Natural killer cell treated with Interleukin-12 subunit alpha and Interleukin-12 subunit beta and Interleukin-15 and Interleukin-18, amount 100 ng/mL, for 72 hours (primary cell): ENCODE results near the gene TMA7. TPM values are rescaled to one million over a fixed set of nuclear protein-coding genes. Genes with fewer than 3 reads are reported as not detected.
"Not testable (repeated sequence)": the region's sequence is repeated elsewhere in the genome, so short reads cannot be mapped to it uniquely, and the experiment has no call there.

Source experiments
- ATAC-seq, 2 donors: fragments of 150-1000 bp; cut with Tn5 transposase in 1 of 2; sonication (Bioruptor Pico), chemical (Tn5 transposase) in 1 of 2; 2 replicates each; pipeline ENCODE4 v1.10.0; 2021
- DNase-seq: peaks from one replicate; pipeline ENCODE4 v3.0.0; 2022; ENCODE audit warnings: low spot score
- H3K27ac Mint-ChIP-seq, 2 donors: 1 replicate in 1 of 2; 2 replicates in 1 of 2; pipeline ENCODE4 v1.8.0; 2022; ENCODE audit warnings: mixed read lengths in 2 of 2, mild to moderate bottlenecking in 1 of 2, moderate library complexity in 1 of 2
- H3K27me3 Mint-ChIP-seq, 2 donors: 1 replicate in 1 of 2; 2 replicates in 1 of 2; pipeline ENCODE4 v1.8.0; 2022; ENCODE audit warnings: mixed read lengths in 2 of 2
- H3K36me3 Mint-ChIP-seq: one replicate; pipeline ENCODE4 v1.8.0; 2022; ENCODE audit warnings: mixed read lengths
- H3K4me1 Mint-ChIP-seq, 2 donors: 1 replicate in 1 of 2; 2 replicates in 1 of 2; pipeline ENCODE4 v1.8.0; 2022; ENCODE audit warnings: low read depth in 2 of 2, mixed read lengths in 2 of 2, mild to moderate bottlenecking in 1 of 2
- H3K4me3 Mint-ChIP-seq: one replicate; pipeline ENCODE4 v1.8.0; 2022; ENCODE audit warnings: mixed read lengths
- H3K9me3 Mint-ChIP-seq: 2 replicates; pipeline ENCODE4 v1.8.0; 2022; ENCODE audit warnings: mixed read lengths
- total RNA-seq, 2 donors: library from RNA; stranded (reverse); gene quantifications; one replicate each; pipeline ENCODE4 v1.2.3, GENCODE V29; 2022

TMA7 gene
- total RNA-seq, 2 donors from 2014 or later: 202 to 217 TPM

DNA sequence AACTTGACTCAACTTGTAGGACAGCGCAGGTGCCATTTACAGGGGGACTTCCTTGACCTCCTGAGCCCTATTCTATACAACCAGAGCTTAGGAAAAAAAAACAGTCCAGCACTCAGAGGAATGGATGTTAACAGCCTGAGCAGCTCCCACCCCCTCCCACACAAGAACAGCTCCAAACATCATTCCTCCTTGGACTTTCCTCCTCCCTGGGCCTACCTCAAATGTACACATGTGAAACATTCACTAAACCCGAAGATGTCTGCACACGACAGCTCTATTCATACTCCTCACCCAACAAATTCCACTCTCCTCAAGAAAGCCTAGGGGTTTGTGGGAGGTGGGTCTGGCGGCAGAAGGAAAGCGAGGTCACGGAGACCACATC lies 6.0 kb downstream of the TMA7 start:
- Mint-ChIP-seq H3K27me3 (no peaks in the 10 kb centered on the region), H3K27ac (peak overlapping the region; percentile 93 to 94), H3K9me3 (no peaks in the 10 kb centered on the region), H3K4me1 (peaks cover 32 to 34% of the 10 kb centered on the region in 2 donors), H3K36me3 (no peaks in the 10 kb centered on the region), H3K4me3 (peak overlapping the region; percentile 99)
- no peak for DNase-seq
- ATAC-seq: no peak

DNA sequence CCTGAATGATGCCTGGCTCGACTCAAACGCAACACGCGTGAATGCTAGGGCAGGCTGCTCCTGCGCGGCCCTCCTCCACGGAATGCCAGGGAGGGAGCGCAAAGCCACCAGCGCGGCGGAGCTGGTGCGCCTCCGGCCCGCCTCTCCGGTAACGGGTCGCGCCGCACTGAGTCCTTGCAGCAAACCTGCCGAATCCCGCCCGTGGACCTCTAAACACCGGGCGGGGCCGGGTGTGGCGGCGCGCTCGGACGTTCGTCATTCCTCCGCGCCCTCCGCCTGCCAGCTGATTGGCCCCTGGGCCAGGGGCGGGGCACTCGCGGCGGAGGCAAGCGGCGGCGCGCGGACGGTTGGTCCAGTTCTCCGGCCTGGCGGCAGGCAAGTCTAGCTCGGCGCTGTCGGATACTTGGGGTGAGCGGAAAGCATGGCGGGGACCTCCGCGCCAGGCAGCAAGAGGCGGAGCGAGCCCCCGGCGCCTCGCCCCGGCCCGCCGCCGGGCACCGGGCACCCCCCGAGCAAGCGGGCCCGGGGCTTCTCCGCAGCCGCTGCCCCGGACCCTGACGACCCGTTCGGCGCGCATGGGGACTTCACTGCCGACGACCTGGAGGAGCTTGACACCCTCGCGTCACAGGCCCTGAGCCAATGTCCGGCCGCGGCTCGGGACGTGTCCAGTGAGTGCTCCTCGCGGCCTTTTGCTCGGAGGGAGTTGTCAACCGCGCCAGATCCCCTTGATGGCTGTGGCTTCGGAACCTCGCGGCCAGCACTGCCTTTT lies 6.6 kb downstream of the TMA7 start, which contains the start of gene ATRIP:
ATRIP (plus strand) TSS at position 313 of the 769 bp plus-strand sequence; CDS start at position 422, 109 bp downstream.
- DNase-seq (peak; percentile 92), ATAC-seq (peak; percentile 98)
- Mint-ChIP-seq H3K27me3 (no peaks in the 10 kb centered on the region), H3K36me3 (peaks cover 4% of the 10 kb centered on the region), H3K9me3 (no peaks in the 10 kb centered on the region), H3K4me3 (peak within 1 kb of the TSS; percentile 99), H3K4me1 (peaks cover 29 to 30% of the 10 kb centered on the region in 2 donors), H3K27ac (peak within 1 kb of the TSS; percentile 93 to 94)

DNA sequence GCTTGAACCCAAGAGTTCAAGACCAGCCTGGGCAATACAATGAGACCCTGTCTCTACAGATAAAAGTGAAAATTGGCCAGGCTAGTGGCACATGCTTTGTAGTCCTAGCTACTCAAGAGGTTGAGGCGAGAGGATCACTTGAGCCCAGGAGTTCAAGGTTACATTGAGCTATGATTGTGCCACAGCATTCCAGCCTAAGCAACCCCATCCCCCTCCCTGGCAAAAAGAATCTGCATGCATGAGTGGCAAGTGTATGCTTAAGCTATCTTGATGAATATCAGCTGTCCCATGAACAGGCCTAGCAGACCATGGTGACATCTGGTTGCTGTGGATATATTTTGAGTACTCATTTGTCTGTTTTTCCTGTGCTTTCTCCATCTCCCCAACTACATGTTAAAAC lies 11.2 kb downstream of the TMA7 start:
- H3K27me3 Mint-ChIP-seq: no peaks in the 10 kb centered on the region
- H3K36me3 Mint-ChIP-seq: peaks cover 12% of the 10 kb centered on the region
- H3K27ac Mint-ChIP-seq: no peak overlapping the region
- no peak overlapping the region for H3K4me3 Mint-ChIP-seq
- ATAC-seq (no peak), DNase-seq (no peak)
- H3K9me3 Mint-ChIP-seq: no peaks in the 10 kb centered on the region
- peaks cover 17% of the 10 kb centered on the region in 2 donors for H3K4me1 Mint-ChIP-seq

DNA sequence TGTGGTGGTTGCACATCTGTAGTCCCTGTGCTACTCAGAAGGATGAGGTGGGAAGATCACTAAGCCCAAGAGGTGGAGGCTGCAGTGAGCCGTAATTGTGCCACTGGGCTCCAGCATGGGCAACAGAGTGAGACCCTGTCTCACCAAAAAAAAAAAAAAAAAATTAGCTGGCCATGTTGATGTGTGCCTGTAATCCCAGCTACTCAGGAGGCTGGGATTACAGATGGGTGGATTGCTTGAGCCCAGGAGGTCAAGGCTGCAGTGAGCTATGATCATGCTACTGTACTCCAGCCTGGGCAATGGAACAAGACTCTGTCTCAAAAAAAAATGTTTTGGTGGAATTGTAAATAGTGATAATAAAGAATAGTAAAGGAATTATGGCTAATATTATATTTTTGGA lies 16.4 kb downstream of the TMA7 start:
- Mint-ChIP-seq H3K9me3 (no peaks in the 10 kb centered on the region), H3K4me1 (no peaks in the 10 kb centered on the region), H3K27me3 (no peaks in the 10 kb centered on the region), H3K36me3 (peaks cover 10% of the 10 kb centered on the region), H3K27ac (no peak overlapping the region), H3K4me3 (no peak overlapping the region)
- DNase-seq (no peak), ATAC-seq (no peak)

DNA sequence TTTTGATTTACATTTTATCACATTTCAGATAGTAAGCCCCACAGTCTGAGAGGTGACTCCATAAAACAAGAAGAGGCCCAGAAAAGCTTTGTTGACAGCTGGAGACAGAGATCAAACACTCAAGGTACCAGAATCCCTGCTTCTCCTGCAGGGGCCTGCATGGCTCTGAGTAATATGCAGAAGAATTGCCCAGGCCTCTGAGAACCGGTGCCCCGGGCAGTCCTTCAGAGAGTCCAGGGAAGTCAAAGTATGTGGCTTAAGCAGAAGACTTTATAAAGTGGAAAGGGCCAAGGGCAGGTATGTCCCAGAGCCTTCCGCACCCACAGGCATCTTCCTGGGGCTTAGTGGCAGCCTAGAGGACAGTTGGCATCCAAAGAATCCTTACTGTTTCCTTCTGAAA lies 19.3 kb downstream of the TMA7 start:
- no peak for ATAC-seq

DNA sequence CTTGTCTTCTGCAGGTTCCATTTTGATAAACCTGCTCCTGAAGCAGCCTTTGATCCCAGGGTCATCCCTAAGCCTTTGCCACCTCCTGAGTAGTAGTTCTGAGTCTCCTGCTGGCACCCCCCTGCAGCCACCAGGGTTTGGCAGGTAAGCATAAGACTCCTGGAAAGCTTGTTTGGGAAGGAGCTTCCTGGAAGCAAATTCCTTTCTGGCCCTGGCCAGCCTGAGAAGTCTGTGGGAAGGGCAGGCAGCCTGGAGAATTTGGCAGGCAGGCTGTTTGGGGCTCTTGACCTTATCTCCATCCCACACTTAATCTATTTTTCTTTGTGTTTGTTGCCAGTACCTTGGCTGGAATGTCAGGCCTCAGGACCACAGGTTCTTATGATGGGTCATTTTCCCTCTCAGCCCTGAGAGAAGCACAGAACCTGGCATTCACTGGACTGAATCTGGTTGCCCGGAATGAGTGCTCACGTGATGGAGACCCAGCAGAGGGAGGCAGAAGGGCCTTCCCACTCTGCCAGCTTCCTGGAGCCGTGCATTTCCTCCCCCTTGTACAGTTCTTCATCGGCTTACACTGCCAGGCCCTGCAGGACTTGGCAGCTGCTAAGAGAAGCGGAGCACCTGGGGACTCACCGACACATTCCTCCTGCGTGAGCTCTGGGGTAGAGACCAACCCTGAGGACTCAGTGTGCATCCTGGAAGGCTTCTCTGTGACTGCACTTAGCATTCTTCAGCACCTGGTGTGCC lies 19.9 kb downstream of the TMA7 start:
- H3K4me3 Mint-ChIP-seq: no peak overlapping the region
- H3K27me3 Mint-ChIP-seq: no peaks in the 10 kb centered on the region
- ATAC-seq: no peak
- no peak for DNase-seq
- no peaks in the 10 kb centered on the region for H3K4me1 Mint-ChIP-seq
- no peaks in the 10 kb centered on the region for H3K9me3 Mint-ChIP-seq
- H3K27ac Mint-ChIP-seq: no peak overlapping the region
- H3K36me3 Mint-ChIP-seq: no peaks in the 10 kb centered on the region

More for the DNA sequence above, 19.3 kb downstream of the TMA7 start:
- Mint-ChIP-seq H3K4me3 (no peak overlapping the region), H3K4me1 (no peaks in the 10 kb centered on the region), H3K27ac (no peak overlapping the region), H3K36me3 (no peaks in the 10 kb centered on the region), H3K9me3 (no peaks in the 10 kb centered on the region), H3K27me3 (no peaks in the 10 kb centered on the region)
- no peak for DNase-seq

DNA sequence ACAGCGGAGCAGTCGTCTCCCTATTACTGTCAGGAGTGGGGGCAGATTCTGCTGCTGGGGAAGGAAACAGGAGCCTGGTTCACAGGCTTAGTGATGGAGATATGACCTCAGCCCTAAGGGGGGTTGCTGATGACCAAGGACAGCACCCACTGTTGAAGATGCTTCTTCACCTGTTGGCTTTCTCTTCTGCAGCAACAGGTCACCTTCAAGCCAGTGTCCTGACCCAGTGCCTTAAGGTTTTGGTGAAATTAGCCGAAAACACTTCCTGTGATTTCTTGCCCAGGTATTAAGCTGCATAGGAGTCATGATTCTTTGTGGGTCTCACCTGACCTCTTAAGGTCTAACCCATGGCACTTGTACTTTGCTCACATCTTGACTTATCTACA lies 20.5 kb downstream of the TMA7 start:
- H3K4me1 Mint-ChIP-seq: peaks cover under 1 to 2% of the 10 kb centered on the region in 2 donors
- no peaks in the 10 kb centered on the region for H3K36me3 Mint-ChIP-seq
- H3K27ac Mint-ChIP-seq: no peak overlapping the region
- DNase-seq (no peak), ATAC-seq (no peak)
- H3K27me3 Mint-ChIP-seq: no peaks in the 10 kb centered on the region
- H3K9me3 Mint-ChIP-seq: no peaks in the 10 kb centered on the region
- H3K4me3 Mint-ChIP-seq: no peak overlapping the region

DNA sequence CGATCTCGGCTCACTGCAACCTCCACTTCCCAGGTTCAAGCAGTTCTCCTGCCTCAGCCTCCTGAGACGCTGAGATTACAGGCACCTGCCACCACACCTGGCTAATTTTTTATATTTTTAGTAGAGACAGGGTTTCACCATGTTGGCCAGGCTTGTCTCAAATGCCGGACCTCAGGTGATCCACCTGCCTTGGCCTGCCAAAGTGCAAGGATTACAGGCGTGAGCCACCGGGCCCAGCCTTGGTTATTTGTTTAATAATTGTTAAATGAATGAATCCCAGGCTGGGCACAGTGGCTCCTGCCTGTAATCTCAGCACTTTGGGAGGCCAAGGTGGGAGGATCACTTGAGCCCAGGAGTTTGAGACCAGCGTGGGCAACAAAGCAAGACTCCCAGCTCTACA lies 21.7 kb downstream of the TMA7 start:
- H3K27me3 Mint-ChIP-seq, H3K36me3 Mint-ChIP-seq, H3K4me1 Mint-ChIP-seq, ATAC-seq, H3K9me3 Mint-ChIP-seq, H3K27ac Mint-ChIP-seq, DNase-seq, H3K4me3 Mint-ChIP-seq: not testable (repeated sequence)

DNA sequence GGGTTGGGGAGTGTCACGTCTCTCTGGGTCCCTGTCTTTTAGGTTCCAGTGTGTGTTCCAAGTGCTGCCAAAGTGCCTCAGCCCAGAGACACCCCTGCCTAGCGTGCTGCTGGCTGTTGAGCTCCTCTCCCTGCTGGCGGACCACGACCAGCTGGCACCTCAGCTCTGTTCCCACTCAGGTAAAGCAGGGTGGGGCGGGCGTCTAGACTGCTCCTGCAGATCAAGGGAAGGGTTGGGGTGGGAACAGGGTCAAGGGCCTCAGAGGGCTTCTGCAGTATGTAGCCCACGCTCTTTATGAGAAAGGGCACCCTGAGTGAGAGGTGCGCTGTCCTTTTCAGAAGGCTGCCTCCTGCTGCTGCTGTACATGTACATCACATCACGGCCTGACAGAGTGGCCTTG lies 23.6 kb downstream of the TMA7 start:
- H3K36me3 Mint-ChIP-seq: no peaks in the 10 kb centered on the region
- H3K4me3 Mint-ChIP-seq: no peak overlapping the region
- no peaks in the 10 kb centered on the region for H3K27me3 Mint-ChIP-seq
- H3K9me3 Mint-ChIP-seq: no peaks in the 10 kb centered on the region
- ATAC-seq (no peak), DNase-seq (no peak)
- H3K27ac Mint-ChIP-seq: no peak overlapping the region
- peaks cover 23 to 25% of the 10 kb centered on the region in 2 donors for H3K4me1 Mint-ChIP-seq

DNA sequence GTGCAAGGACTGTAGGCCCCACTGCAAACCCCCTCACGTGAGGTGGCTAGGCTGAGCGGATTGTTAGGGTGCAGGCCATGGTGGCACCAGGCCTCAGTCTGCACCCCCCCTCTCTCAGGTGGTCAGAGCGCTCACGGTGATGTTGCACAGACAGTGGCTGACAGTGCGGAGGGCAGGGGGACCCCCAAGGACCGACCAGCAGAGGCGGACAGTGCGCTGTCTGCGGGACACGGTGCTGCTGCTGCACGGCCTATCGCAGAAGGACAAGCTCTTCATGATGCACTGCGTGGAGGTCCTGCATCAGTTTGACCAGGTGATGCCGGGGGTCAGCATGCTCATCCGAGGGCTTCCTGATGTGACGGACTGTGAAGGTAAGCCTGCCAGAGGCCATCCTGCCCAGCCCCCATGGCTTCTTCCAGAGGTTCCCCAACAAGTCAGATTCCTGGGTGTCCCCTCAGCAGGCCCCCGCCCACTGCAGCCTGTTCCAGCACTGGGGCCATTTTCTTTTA lies 24.7 kb downstream of the TMA7 start:
- DNase-seq (no peak), ATAC-seq (no peak)

DNA sequence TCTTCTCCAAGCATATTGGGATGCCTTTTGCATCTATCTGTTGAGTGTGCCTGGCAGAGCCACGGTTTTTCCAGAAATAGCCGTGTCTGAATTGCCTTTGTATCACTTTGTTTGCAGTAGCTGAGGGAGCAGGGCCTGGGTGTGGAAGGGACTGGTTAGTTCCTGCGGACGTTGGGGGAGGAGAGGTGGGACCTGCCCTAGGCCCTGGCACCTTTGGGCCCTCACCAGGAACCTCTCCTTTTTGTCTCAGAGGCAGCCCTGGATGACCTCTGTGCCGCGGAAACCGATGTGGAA lies 25.1 kb downstream of the TMA7 start:
- no peak for DNase-seq
- Mint-ChIP-seq H3K4me1 (peaks cover 38% of the 10 kb centered on the region in 2 donors), H3K36me3 (no peaks in the 10 kb centered on the region), H3K4me3 (peak overlapping the region; percentile 92), H3K27ac (peak overlapping the region; percentile 96 to 100), H3K9me3 (no peaks in the 10 kb centered on the region), H3K27me3 (no peaks in the 10 kb centered on the region)
- no peak for ATAC-seq

More for the DNA sequence above, 24.7 kb downstream of the TMA7 start:
- Mint-ChIP-seq H3K27me3 (no peaks in the 10 kb centered on the region), H3K4me3 (peak overlapping the region; percentile 92), H3K27ac (peak overlapping the region; percentile 96 to 100), H3K36me3 (no peaks in the 10 kb centered on the region), H3K9me3 (no peaks in the 10 kb centered on the region), H3K4me1 (peaks cover 34% of the 10 kb centered on the region in 2 donors)

DNA sequence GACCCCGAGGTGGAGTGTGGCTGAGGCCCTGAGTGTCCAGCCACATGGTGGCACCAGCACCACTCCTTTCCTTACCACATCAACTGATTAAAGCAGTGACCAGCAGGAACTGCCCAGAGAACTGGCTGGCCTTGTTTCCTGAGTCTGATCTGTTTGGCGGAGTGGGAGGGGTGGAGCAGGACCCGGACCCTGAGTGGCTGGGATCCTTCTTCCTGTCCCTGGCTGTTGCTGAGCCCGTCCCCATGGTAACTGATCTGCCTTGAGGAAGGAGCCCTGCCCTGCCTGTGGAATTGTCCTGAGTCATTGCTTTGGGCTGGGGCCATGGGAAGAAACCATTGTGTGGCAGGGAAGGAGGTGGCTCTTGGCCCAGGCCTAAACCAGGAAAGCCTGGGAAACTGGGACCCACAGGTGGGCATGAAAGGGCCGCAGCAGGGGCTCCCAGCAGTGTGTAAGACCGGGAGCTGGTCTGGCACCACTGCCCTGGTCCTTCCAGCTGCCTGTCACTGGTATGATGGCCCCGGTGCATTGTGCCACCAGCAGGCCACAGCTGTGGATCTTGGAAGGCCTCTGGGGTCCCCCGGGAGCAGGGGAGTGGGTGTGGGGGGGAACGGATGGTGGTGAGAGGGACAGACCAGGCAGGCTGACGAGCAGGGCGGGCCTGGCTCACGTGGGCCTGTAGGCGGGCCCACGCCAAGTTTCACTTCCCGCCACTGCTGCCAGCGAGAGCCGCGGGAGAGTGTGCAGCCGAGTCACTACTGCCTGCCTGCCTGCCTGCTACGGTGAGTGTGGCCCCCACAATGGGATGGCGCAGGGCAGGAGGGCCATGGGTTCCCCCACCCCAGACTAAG lies 25.7 kb downstream of the TMA7 start:
- Mint-ChIP-seq H3K27ac (peak overlapping the region; percentile 96 to 100), H3K4me3 (peak overlapping the region; percentile 92), H3K9me3 (no peaks in the 10 kb centered on the region), H3K27me3 (no peaks in the 10 kb centered on the region), H3K36me3 (no peaks in the 10 kb centered on the region), H3K4me1 (peaks cover 39 to 41% of the 10 kb centered on the region in 2 donors)
- ATAC-seq (peak; percentile 95 to 96), DNase-seq (peak; percentile 87)

DNA sequence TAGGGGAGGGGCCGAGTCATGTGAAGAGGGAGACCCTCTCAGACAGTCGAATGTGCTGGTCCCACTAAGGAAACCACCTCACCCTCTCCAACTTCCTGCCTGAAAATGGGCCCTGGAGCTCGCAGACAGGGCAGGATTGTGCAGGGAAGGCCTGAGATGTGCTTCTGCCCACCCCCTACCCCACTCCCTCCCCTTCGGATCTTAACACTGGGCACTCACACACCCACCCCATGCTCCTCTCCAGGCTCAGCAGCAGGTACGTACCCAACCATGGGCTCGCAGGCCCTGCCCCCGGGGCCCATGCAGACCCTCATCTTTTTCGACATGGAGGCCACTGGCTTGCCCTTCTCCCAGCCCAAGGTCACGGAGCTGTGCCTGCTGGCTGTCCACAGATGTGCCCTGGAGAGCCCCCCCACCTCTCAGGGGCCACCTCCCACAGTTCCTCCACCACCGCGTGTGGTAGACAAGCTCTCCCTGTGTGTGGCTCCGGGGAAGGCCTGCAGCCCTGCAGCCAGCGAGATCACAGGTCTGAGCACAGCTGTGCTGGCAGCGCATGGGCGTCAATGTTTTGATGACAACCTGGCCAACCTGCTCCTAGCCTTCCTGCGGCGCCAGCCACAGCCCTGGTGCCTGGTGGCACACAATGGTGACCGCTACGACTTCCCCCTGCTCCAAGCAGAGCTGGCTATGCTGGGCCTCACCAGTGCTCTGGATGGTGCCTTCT lies 26.5 kb downstream of the TMA7 start:
- peak; percentile 2 to 43 for ATAC-seq
- H3K9me3 Mint-ChIP-seq: no peaks in the 10 kb centered on the region
- H3K27ac Mint-ChIP-seq: peak overlapping the region; percentile 96 to 100
- peak overlapping the region; percentile 92 for H3K4me3 Mint-ChIP-seq
- H3K36me3 Mint-ChIP-seq: no peaks in the 10 kb centered on the region
- no peak for DNase-seq
- H3K27me3 Mint-ChIP-seq: no peaks in the 10 kb centered on the region
- peaks cover 39 to 41% of the 10 kb centered on the region in 2 donors for H3K4me1 Mint-ChIP-seq
